HEK293 (cell line): Measurements from ENCODE around the gene CUEDC1.

Experiments
- MEIS1 ChIP-seq: sonication (generic); formaldehyde crosslinking; IDR thresholded peaks from 2 replicates; pipeline ENCODE4 v1.8.1; 2022; ENCODE audit warnings: missing genetic modification reagents, mild to moderate bottlenecking, borderline replicate concordance
- SETDB1 ChIP-seq: IDR thresholded peaks from one replicate; pipeline ENCODE4 v1.6.1; 2017; ENCODE audit warnings: mild to moderate bottlenecking, low read length, moderate library complexity, mixed read lengths; ENCODE audit not compliant: insufficient read length
- ZNF114 ChIP-seq: fragments of 450-650 bp; formaldehyde crosslinking; IDR thresholded peaks from 2 replicates; pipeline ENCODE4 v1.5.0; 2017; ENCODE audit warnings: missing biosample characterization, missing genetic modification characterization
- ZNF211 ChIP-seq: fragments of 450-650 bp; formaldehyde crosslinking; IDR thresholded peaks from 2 replicates; pipeline ENCODE4 v1.5.1; 2016; ENCODE audit warnings: low read depth, missing biosample characterization, missing genetic modification characterization
- ZNF23 ChIP-seq: fragments of 450-650 bp; formaldehyde crosslinking; IDR thresholded peaks from 2 replicates; pipeline ENCODE4 v1.5.1; 2016; ENCODE audit warnings: missing biosample characterization, missing genetic modification characterization, borderline replicate concordance
- ZNF561 ChIP-seq: fragments of 450-650 bp; IDR thresholded peaks from 2 replicates; pipeline ENCODE4 v1.5.1; 2018; ENCODE audit warnings: missing biosample characterization, missing genetic modification characterization, borderline replicate concordance
- ZNF585B ChIP-seq: fragments of 450-650 bp; formaldehyde crosslinking; IDR thresholded peaks from 2 replicates; pipeline ENCODE4 v1.5.1; 2016; ENCODE audit warnings: missing biosample characterization, missing genetic modification characterization
- ZNF624 ChIP-seq: fragments of 450-650 bp; formaldehyde crosslinking; IDR thresholded peaks from 2 replicates; pipeline ENCODE4 v1.5.1; 2017; ENCODE audit warnings: missing biosample characterization, missing genetic modification characterization
- TF ChIP-seq, protein P1 (sequence below): fragments of 450-650 bp; formaldehyde crosslinking; IDR thresholded peaks from 2 replicates; pipeline ENCODE4 v1.5.1; 2016; ENCODE audit warnings: missing biosample characterization, missing genetic modification characterization, borderline replicate concordance
- TF ChIP-seq, protein P2 (sequence below): fragments of 450-650 bp; formaldehyde crosslinking; IDR thresholded peaks from 2 replicates; pipeline ENCODE4; 2016; ENCODE audit warnings: missing biosample characterization, missing genetic modification characterization
- TF ChIP-seq, protein P3 (sequence below): IDR thresholded peaks from 2 replicates; pipeline ENCODE4 v1.6.1; 2011; ENCODE audit warnings: mild to moderate bottlenecking, low read depth, low read length, borderline replicate concordance
- TF ChIP-seq, protein P4 (sequence below): fragments of 450-650 bp; formaldehyde crosslinking; IDR thresholded peaks from 2 replicates; pipeline ENCODE4 v1.5.1; 2016; ENCODE audit warnings: missing biosample characterization, missing genetic modification characterization
- TF ChIP-seq, protein P5 (sequence below): fragments of 450-650 bp; formaldehyde crosslinking; IDR thresholded peaks from 2 replicates; pipeline ENCODE4 v1.5.1; 2016; ENCODE audit warnings: missing biosample characterization, missing genetic modification characterization

Gene CUEDC1

DNA sequence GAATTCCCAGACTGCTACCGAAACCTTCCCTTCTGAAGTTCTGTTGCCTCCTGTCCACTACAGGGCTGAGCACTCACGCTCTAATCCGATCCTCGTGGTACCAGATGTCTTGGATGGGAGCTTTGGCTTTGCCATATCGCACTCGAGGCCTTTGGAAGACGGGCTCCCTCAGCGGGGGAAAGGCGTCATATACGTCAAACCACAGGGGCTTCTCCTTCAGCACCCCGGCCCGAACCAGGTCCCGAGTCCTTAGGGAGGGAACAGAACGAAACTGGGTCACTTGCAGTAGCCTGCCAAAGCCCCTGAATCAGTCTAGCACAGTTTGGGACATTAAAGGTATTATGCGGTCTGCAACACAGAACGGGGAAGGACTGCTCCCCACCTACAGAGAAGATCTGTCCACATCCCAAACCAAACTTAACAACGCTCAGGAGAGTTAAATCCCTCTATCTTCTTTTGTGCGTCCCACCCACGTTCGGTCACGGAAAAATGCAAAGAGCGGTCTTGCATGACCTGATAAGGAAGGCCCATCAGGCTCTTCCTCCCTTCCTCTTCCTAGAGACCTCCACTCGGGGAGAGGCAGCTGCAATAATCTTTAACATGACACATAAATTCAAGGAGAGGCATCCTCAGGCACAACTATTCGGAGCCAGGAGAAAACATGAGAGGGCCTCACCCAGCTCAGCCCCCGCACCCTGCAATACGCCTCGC, 105.9 kb downstream of the CUEDC1 start (continued):
- TF ChIP-seq, protein P1, sequence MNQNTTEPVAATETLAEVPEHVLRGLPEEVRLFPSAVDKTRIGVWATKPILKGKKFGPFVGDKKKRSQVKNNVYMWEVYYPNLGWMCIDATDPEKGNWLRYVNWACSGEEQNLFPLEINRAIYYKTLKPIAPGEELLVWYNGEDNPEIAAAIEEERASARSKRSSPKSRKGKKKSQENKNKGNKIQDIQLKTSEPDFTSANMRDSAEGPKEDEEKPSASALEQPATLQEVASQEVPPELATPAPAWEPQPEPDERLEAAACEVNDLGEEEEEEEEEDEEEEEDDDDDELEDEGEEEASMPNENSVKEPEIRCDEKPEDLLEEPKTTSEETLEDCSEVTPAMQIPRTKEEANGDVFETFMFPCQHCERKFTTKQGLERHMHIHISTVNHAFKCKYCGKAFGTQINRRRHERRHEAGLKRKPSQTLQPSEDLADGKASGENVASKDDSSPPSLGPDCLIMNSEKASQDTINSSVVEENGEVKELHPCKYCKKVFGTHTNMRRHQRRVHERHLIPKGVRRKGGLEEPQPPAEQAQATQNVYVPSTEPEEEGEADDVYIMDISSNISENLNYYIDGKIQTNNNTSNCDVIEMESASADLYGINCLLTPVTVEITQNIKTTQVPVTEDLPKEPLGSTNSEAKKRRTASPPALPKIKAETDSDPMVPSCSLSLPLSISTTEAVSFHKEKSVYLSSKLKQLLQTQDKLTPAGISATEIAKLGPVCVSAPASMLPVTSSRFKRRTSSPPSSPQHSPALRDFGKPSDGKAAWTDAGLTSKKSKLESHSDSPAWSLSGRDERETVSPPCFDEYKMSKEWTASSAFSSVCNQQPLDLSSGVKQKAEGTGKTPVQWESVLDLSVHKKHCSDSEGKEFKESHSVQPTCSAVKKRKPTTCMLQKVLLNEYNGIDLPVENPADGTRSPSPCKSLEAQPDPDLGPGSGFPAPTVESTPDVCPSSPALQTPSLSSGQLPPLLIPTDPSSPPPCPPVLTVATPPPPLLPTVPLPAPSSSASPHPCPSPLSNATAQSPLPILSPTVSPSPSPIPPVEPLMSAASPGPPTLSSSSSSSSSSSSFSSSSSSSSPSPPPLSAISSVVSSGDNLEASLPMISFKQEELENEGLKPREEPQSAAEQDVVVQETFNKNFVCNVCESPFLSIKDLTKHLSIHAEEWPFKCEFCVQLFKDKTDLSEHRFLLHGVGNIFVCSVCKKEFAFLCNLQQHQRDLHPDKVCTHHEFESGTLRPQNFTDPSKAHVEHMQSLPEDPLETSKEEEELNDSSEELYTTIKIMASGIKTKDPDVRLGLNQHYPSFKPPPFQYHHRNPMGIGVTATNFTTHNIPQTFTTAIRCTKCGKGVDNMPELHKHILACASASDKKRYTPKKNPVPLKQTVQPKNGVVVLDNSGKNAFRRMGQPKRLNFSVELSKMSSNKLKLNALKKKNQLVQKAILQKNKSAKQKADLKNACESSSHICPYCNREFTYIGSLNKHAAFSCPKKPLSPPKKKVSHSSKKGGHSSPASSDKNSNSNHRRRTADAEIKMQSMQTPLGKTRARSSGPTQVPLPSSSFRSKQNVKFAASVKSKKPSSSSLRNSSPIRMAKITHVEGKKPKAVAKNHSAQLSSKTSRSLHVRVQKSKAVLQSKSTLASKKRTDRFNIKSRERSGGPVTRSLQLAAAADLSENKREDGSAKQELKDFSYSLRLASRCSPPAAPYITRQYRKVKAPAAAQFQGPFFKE (tag by site-specific recombination), result no peak
- TF ChIP-seq, protein P2, sequence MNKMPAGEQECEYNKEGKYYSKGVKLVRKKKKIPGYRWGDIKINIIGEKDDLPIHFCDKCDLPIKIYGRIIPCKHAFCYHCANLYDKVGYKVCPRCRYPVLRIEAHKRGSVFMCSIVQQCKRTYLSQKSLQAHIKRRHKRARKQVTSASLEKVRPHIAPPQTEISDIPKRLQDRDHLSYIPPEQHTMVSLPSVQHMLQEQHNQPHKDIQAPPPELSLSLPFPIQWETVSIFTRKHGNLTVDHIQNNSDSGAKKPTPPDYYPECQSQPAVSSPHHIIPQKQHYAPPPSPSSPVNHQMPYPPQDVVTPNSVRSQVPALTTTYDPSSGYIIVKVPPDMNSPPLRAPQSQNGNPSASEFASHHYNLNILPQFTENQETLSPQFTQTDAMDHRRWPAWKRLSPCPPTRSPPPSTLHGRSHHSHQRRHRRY (tag by site-specific recombination), result no peak
- TF ChIP-seq ZNF23 (tag by site-specific recombination) (no peak), ZNF211 (tag by site-specific recombination) (no peak), SETDB1 (no peak), ZNF624 (tag by site-specific recombination) (no peak), MEIS1 (no peak), ZNF561 (tag by site-specific recombination) (no peak), ZNF114 (no peak), ZNF585B (tag by site-specific recombination) (no peak)
- TF ChIP-seq, protein P3, sequence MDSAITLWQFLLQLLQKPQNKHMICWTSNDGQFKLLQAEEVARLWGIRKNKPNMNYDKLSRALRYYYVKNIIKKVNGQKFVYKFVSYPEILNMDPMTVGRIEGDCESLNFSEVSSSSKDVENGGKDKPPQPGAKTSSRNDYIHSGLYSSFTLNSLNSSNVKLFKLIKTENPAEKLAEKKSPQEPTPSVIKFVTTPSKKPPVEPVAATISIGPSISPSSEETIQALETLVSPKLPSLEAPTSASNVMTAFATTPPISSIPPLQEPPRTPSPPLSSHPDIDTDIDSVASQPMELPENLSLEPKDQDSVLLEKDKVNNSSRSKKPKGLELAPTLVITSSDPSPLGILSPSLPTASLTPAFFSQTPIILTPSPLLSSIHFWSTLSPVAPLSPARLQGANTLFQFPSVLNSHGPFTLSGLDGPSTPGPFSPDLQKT, result no peak
- TF ChIP-seq, protein P4, sequence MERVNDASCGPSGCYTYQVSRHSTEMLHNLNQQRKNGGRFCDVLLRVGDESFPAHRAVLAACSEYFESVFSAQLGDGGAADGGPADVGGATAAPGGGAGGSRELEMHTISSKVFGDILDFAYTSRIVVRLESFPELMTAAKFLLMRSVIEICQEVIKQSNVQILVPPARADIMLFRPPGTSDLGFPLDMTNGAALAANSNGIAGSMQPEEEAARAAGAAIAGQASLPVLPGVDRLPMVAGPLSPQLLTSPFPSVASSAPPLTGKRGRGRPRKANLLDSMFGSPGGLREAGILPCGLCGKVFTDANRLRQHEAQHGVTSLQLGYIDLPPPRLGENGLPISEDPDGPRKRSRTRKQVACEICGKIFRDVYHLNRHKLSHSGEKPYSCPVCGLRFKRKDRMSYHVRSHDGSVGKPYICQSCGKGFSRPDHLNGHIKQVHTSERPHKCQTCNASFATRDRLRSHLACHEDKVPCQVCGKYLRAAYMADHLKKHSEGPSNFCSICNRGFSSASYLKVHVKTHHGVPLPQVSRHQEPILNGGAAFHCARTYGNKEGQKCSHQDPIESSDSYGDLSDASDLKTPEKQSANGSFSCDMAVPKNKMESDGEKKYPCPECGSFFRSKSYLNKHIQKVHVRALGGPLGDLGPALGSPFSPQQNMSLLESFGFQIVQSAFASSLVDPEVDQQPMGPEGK (tag by site-specific recombination), result no peak
- TF ChIP-seq, protein P5, sequence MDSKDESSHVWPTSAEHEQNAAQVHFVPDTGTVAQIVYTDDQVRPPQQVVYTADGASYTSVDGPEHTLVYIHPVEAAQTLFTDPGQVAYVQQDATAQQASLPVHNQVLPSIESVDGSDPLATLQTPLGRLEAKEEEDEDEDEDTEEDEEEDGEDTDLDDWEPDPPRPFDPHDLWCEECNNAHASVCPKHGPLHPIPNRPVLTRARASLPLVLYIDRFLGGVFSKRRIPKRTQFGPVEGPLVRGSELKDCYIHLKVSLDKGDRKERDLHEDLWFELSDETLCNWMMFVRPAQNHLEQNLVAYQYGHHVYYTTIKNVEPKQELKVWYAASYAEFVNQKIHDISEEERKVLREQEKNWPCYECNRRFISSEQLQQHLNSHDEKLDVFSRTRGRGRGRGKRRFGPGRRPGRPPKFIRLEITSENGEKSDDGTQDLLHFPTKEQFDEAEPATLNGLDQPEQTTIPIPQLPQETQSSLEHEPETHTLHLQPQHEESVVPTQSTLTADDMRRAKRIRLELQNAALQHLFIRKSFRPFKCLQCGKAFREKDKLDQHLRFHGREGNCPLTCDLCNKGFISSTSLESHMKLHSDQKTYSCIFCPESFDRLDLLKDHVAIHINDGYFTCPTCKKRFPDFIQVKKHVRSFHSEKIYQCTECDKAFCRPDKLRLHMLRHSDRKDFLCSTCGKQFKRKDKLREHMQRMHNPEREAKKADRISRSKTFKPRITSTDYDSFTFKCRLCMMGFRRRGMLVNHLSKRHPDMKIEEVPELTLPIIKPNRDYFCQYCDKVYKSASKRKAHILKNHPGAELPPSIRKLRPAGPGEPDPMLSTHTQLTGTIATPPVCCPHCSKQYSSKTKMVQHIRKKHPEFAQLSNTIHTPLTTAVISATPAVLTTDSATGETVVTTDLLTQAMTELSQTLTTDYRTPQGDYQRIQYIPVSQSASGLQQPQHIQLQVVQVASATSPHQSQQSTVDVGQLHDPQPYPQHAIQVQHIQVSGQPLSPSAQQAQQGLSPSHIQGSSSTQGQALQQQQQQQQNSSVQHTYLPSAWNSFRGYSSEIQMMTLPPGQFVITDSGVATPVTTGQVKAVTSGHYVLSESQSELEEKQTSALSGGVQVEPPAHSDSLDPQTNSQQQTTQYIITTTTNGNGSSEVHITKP, result no peak
